LNCaP clone FGC (cell line): ENCODE results near the gene EFNA5.

ENCODE experiments used
- DNase-seq: peaks from one replicate; pipeline ENCODE4 v3.0.0-alpha.2; 2011; ENCODE audit warnings: low read depth
- H3K4me3 ChIP-seq: 2 replicates; pipeline ENCODE4 v1.5.1; 2011; ENCODE audit warnings: mild to moderate bottlenecking, low read depth, low read length, control low read depth
- TF ChIP-seq, protein P1 (sequence below): IDR thresholded peaks from 2 replicates; pipeline ENCODE4 v1.5.1; 2012; ENCODE audit warnings: mild to moderate bottlenecking; ENCODE audit not compliant: control insufficient read depth, insufficient read depth; ENCODE audit errors: extremely low read depth

Gene EFNA5

DNA sequence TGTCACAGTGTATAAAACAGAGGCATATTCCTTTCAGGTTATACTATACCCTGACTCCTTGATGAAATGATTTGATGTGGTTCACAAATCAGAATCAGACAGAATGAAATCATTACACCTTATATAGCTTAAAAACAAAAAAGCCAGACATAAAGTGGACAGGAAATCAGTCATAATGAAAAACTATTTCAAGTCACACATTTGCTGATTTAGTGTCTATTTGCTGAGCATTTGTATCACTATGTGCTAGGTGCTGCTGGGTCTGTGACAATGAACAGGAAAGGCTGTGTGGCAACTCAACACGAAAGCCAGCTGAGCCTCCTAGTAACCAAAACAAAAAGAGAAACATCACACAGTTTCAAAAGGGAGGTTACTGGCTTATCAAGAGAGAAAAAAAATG lies 194.0 kb downstream of the EFNA5 start:
- no peak overlapping the region for H3K4me3 ChIP-seq
- no peak for DNase-seq
- TF ChIP-seq, protein P1, sequence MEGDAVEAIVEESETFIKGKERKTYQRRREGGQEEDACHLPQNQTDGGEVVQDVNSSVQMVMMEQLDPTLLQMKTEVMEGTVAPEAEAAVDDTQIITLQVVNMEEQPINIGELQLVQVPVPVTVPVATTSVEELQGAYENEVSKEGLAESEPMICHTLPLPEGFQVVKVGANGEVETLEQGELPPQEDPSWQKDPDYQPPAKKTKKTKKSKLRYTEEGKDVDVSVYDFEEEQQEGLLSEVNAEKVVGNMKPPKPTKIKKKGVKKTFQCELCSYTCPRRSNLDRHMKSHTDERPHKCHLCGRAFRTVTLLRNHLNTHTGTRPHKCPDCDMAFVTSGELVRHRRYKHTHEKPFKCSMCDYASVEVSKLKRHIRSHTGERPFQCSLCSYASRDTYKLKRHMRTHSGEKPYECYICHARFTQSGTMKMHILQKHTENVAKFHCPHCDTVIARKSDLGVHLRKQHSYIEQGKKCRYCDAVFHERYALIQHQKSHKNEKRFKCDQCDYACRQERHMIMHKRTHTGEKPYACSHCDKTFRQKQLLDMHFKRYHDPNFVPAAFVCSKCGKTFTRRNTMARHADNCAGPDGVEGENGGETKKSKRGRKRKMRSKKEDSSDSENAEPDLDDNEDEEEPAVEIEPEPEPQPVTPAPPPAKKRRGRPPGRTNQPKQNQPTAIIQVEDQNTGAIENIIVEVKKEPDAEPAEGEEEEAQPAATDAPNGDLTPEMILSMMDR, result no peak

DNA sequence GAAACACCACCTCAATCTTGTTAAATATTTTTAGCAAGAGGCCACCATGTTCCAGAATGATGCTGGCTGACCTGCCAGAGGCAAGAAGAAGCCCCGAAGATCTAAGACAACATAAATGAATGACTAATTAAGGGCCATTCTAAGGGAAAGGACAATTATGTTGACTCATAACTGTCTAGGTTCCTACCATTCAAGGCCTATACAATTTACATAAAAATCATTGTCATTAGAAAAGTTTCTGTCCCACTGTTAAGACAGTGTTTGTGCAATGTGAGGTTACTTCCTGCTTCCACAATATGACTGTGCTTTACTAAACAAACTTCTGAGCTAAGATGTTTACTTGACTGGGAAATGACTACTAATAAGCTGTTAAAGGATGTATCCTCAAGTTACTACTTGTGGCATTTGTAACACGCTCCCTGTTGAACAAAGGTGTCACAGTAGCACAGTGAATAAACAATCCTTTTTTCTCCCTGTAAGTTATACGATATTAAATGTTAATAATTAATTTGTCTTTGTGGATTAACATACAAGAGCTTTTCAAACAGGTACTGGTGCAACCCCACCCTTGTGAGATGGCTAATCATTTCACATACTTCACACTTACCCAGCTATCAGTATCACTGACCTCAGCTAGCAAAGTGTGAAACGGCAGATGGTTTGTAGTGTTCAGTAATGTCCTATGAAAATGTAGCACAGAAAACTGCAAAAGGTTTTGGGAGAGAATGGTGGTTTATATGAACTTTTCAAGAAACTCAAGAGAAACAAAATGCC lies 195.8 kb downstream of the EFNA5 start:
- no peak overlapping the region for H3K4me3 ChIP-seq
- TF ChIP-seq, protein P1, result no peak
- no peak for DNase-seq

DNA sequence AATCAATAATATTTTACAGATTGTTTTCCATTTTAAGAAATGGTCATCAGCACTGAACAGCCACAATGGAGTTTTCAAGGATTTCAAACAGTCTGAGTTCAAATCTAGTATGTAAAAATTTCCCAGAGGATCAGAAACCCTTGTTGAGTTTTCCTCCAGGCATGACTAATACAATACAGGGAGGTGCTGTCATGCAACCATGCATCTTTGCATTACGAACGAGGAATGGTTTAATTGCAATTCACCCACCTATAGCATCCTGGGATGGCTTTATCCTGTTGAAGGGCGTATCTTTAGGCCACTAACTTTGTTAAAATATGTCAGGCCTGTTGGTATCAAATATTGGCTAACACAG lies 196.4 kb downstream of the EFNA5 start:
- TF ChIP-seq, protein P1, result no peak
- no peak for DNase-seq
- H3K4me3 ChIP-seq, result no peak overlapping the region

- H3K4me3 ChIP-seq, result no peak overlapping the region
- DNase-seq, result peak; percentile 58
- TF ChIP-seq, protein P1, result no peak
These were observed 198.1 kb downstream of the EFNA5 start for GRCh38 chr5:107472620-107473064.

GRCh38 chr5:107470295-107470582 lies 200.5 kb downstream of the EFNA5 start:
- DNase-seq, result no peak
- TF ChIP-seq, protein P1, result no peak
- no peak overlapping the region for H3K4me3 ChIP-seq

GRCh38 chr5:107469485-107470294 lies 201.0 kb downstream of the EFNA5 start:
- no peak for DNase-seq
- H3K4me3 ChIP-seq, result no peak overlapping the region
- TF ChIP-seq, protein P1, result no peak
